Germinal center (tissue), 1 donor: ENCODE data around the gene EPM2AIP1.
"Not testable (repeated sequence)": the region's sequence is repeated elsewhere in the genome, so short reads cannot be mapped to it uniquely, and the experiment has no call there.

Experiments used
- DNase-seq: peaks from one replicate; pipeline ENCODE4 v3.0.0; 2012; ENCODE audit warnings: mixed read lengths, low spot score

Gene EPM2AIP1

DNA sequence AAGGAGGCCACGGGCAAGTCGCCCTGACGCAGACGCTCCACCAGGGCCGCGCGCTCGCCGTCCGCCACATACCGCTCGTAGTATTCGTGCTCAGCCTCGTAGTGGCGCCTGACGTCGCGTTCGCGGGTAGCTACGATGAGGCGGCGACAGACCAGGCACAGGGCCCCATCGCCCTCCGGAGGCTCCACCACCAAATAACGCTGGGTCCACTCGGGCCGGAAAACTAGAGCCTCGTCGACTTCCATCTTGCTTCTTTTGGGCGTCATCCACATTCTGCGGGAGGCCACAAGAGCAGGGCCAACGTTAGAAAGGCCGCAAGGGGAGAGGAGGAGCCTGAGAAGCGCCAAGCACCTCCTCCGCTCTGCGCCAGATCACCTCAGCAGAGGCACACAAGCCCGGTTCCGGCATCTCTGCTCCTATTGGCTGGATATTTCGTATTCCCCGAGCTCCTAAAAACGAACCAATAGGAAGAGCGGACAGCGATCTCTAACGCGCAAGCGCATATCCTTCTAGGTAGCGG, at the start of gene EPM2AIP1:
TSS of gene EPM2AIP1 (minus strand) at position 326 of the 520 bp plus-strand sequence. CDS start at position 272, 54 bp downstream.
- peak; percentile 53 for DNase-seq

DNA sequence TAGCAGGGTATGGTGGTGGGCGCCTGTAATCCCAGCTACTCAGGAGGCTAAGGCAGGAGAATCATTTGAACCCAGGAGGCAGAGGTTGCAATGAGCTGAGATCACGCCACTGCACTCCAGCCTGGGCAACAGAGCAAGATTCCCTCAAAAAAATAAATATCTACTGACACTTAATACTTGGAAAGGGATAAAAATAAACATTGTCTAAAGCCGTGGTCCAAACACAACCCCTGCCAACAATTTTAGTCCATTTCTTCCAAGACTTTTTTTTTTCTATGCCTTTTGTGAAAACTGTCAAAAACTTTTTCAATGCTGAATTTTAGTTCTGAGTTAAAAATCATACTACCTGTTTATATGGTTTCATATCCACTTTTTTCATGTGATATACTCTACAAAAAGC, 49.8 kb upstream of the EPM2AIP1 start:
- not testable (repeated sequence) for DNase-seq

DNA sequence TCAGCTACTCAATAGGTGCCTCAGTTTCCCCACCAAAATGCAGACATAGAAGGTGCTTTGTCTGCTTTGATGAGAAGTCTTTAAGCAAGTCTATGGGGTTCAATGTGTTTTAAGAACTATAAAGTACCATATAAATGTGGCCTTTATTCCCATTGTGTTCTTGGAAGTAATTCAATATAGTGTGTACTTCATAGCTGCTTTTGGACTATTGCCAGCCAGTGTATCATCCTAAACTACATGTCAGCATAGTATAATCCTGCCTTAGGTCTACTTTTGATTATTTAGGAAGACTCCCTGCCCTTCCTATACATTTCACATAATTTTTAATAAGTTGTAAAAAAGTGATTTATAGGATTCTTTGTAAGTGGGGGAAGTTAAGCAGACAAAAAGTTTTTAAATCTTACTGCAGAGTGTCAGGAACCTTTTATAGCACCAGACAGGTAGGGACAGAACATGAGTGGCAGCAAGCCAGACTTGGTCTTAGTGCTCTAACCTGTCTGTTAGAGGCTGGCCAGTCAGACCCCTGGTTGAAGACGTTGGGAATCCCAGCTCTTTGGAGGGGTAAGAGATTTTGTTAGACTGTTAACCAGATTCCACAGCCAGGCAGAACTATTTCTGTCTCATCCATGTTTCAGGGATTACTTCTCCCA, 48.7 kb upstream of the EPM2AIP1 start:
- no peak for DNase-seq

DNA sequence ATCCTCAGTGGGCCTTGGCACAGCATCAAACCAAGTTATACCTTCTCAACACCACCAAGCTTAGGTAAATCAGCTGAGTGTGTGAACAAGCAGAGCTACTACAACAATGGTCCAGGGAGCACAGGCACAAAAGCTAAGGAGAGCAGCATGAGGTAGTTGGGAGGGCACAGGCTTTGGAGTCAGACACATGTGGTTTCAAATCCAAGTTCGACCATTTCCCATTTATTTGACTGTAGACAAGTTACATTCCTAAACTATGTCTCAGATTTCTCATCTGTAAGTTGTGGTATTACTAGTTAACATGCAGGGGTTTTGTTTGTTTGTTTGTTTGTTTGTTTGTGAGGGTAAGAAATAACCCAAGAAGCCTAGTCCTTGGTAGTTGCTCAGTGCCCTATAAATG, 47.3 kb upstream of the EPM2AIP1 start:
- DNase-seq, result no peak

DNA sequence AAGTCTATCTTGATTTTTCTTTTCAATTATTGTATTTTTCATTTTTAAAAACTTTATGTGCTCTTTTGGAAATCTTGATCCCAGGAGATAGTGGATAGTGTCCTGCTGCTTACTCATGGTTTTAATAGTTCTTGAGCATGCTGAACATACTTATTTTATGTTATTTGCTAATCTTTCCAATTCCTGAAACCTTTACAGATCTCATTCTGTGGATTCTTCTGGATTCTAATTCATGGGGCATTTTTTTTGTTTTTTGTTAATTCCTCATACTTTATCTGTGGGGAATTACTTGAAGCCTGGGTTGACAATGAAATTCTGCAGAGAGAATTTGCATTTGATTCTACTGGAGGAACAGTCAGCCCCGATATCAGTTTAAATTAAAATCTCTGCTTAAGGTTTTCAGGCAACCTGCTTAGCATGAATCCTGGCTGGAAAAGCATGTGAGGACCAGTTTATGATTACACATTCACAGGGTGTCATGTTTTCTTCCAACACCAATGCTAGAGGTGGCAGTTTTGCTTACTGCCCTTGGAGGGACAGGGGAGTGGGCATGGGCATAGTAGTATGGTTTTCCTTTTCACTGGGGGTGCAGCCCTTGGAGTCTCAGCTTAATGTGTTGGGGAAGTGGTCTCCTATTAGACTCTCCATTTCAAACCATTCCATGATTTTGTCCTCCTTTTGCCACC, 46.4 kb upstream of the EPM2AIP1 start:
- DNase-seq, result no peak

DNA sequence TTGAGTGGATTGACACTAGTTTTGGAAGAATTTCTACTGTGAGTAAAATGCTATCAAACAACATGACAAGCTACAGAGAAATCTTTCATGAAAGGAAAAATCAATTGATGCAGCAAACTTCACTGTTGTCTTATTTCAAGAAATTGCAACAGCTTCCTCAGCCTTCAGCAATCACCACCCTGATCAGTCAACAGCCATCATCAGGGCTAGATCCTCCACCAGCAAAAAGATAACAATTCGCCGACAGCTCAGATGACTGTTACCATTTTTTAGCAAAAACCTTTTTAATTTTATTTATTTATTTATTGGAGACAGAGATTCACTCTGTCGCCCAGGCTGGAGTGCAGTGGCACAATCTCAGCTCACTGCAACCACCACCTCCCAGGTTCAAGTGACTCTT, 44.4 kb upstream of the EPM2AIP1 start:
- DNase-seq, result no peak

DNA sequence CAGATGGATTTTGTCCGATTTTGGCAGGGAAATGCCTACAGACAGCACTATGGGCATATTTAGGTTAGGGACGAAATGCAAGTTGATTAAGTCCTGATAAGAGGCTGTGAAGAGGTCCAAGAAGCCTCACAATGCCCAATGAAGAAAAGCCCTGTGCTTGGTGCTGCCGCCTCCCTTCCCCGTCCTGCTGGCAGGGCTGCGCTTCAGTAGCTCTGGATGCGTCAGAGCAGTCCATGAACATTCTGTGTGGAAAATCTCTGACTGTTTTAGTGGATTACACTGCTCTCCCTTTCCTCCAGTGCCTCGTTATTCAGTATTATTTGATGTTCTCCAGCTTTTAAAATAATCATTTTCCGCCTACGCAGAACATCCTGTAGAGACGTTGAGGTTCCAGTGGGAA, 40.0 kb upstream of the EPM2AIP1 start:
- DNase-seq, result no peak

DNA sequence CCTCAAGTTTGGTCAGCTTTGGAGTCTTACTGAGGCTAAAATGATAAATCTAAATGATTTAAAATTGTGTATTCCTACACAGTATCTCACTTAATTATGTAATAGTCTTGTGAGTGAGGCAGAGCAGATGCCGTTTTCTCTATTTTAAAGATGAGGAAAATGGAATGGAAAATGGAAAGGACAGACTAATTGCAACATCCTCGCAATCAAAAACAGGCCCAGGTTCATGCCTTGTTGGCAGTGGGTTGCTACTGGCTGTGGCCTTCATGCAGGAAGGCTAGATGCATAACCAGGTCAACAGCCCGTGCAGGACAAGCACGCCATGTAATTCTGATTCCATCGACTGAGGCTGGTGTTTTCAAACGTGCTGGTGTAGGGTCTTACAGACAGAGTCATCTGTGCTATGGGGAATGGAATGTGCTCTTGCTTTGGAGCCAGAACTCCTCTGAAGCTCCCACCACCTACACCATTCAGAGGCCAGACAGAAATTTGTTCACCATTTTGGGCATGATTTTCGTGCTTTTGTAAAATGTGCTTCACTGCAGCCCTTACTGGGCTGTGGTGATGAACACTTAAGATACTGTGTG, 38.3 kb upstream of the EPM2AIP1 start:
- DNase-seq, result no peak

DNA sequence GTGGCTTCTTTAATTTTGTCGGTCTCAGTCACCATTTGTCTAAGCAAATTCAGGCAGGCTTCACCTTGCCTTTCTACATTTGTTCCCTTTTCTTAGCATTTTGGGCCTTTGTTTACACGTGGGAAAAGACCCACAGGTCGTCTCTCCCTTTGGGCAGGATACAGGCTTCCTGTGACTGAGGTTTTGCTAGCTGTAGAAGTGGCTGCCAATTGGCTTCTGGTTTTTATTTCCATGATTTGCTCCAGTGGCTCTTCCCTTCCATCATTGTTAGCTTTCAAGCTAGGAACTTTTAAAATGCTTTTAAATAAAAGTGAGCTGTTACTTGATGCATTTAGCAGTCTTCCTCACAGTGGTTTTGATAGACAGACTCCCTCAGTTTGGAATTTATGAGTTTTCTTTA, 37.7 kb upstream of the EPM2AIP1 start:
- DNase-seq, result no peak

DNA sequence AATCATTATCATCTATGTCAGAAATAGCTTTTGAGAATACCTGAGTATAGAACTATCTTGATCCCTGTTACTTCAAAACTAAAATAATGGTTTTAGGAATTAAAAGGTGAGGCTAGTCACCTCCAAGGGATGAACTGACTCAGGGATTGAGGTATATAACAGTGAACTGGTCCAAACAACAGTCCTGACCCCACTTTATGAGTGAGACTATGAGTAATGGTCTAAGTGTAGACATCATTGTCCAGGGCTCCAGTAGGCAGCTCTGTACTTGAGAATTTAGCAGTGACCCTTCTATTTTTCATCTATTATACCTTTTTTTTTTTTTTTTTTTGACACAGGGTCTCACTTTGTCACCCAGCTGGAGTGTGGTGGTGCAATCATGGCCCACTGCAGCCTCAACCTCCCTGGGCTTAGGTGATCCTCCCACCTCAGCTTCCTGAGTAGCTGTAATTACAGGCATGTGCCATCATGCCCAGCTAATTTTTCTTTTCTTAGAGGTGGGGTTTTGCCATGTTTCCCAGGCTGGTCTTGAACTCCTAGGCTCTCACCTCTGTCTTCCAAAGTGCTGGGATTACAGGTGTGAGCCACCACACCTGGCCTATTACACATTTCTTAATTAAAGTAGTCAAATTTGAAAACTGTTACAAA, 36.7 kb upstream of the EPM2AIP1 start:
- no peak for DNase-seq

DNA sequence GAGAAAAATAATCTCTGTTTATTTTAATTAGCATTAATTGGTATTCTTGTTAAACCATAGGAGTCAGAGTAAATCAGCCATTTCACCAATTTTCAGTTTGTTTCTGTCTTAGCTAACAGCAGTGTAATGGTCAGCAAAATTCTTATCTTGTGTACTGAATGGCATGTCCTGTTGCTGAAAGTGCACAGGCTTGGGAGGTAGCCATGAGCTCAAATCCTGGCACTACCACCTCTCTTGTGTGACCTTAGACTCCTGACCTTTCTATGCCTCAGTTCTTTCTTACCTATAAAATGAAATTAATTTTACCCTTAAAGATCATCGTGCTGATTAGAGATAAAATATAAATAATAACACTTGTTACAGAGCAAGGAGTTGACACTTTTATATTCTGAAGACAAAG, 36.2 kb upstream of the EPM2AIP1 start:
- DNase-seq, result no peak

DNA sequence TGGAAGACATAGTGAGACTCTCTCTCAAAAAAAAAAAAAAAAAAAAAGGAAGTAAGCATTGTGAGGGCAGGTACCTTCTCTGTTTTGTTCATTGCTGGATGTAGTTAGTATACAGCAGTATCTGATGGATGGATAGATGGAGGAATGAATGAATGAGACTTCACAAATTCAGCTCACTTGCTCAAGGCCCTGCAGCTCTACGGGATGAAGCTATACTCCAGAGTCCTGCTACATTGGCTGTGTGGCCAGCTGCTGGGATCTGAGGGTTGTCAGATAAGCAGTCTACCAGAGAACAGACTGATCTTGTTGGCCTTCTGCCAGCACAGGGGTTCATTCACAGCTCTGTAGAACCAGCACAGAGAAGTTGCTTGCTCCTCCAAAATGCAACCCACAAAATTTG, 35.4 kb upstream of the EPM2AIP1 start:
- DNase-seq, result no peak

DNA sequence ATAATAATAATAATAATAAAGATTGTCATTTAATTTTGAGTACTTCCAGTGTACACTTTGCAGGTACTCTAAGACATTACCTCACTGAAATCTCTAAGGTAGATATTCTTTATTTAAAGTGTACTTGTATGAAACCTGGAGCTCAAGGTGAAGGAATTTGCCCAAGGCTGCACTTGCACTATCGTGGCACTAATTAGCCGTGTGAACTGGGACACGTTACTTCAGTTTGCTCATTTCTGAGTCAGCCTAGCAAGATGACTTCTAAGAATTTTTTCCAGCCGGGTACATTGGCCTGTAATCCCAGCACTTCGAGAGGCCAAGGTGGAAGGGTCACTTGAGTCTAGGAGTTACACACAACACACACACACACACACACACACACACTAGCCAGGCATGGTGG, 33.9 kb upstream of the EPM2AIP1 start:
- no peak for DNase-seq

DNA sequence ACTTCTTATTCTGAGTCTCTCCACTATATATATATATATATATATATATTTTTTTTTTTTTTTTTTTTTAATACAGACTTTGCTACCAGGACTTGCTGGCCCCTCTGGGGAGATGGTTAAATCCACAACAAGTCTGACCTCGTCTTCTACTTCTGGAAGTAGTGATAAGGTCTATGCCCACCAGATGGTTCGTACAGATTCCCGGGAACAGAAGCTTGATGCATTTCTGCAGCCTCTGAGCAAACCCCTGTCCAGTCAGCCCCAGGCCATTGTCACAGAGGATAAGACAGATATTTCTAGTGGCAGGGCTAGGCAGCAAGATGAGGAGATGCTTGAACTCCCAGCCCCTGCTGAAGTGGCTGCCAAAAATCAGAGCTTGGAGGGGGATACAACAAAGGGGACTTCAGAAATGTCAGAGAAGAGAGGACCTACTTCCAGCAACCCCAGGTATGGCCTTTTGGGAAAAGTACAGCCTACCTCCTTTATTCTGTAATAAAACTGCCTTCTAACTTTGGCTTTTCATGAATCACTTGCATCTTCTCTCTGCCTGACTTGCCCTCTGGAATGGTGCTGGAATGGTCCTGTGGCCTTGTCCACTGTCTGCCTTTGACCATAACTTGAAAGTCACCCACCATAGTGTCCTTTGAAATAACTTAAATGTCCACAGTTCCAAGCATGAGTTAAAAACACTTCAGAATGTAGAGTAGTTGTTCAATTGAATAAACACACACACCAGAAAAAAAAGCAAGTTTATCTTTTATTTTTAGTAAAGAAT, 32.8 kb upstream of the EPM2AIP1 start:
- no peak for DNase-seq

DNA sequence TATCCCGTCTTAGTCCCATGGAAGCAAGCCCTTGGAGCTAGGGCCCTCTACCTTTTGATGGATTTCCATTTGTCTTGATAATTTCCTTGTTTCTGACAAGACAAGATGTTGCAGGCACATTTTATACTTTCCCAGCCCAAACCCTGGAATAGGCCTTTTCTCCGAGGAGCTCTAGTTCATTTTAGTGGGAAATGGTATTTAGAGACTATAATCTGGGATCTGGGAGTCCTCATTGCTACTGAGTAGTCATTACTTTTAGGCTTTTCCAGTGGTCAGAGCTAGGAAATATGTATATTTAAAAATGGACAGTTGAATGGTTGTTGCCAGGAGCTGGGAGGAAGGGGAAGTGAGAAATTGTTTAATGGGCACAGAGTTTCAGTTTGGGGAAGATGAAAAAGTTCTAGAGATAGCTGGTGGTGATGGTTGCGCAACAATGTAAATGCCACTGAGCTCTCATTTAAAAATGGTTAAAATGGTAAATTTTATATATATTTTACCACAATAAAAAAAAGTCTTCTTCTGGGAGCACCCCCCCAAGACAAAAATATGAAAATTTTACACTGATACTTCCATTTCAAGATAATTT, 32.0 kb upstream of the EPM2AIP1 start:
- DNase-seq, result no peak

DNA sequence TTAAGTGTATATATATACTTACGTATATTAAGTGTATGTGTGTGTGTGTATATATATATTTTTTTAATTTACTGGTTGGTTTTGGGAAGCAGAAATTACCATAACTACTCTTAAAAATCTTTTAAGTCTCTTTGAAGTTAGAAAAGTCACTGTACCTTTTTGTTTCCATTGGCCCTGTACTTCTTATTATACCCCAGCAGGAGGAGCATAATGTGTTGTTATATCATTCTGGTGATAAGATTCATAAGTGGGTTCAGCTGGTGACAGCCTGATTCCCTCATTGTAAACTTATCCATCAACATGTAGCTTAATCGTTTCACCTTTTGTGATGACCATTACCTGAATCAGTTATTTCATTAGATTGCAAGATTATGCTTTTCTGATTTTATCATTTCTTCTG, 31.2 kb upstream of the EPM2AIP1 start:
- peak; percentile 22 for DNase-seq

DNA sequence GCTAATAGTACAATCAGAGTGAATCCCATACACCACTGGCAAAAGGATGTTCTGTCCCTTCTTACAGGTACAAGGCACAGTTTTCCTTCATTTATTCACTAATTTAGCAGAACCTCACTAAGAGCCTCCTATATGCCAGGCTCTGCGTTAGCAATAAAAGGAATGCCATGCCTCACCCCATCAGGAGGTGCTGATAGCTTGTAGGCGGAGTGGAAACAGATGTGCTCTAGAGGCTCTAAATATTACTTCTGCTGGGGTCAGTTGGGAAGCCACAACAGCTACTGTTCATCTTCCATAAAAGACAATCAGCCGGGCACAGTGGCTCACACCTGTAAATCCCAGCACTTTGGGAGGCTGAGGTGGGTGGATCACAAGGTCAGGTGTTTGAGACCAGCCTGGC, 24.8 kb upstream of the EPM2AIP1 start:
- no peak for DNase-seq

DNA sequence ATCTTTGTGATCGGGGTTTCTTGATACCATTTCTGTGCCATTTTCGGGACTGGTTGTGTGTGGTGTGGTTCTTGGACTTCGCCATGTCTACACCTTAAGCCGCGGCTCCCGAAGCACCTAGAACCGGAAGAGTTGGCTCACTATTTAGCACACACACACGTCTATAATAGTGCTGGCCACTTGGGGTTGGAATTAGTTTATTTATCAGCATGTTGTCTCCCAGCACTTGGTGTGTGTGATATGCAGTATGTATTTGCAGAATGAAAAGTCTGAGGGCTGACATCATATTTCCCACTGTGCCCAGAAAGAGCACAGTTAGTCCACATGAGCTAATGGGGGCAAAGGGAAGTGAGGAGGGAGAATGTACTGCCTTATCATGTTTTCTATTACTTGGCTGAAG, 24.0 kb upstream of the EPM2AIP1 start:
- DNase-seq, result no peak

DNA sequence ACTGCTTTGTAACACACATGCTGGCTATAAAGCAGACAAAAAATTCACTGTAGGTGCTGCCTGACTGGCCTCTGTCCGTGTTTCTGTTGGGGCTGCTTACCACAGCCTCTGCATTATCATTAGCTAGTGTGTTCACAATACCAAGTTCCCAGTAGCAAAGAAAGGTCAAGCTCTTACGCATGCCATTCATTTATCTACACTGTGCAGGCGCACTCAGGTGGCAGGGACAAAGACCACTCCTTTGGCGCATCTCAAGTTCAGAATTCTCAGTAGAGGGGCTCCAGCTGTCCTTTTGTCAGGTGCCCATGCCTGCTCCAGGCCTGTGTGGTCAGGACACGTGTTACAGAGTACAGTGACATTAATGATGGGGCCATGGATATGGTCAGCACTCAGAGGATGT, 22.7 kb upstream of the EPM2AIP1 start:
- no peak for DNase-seq

DNA sequence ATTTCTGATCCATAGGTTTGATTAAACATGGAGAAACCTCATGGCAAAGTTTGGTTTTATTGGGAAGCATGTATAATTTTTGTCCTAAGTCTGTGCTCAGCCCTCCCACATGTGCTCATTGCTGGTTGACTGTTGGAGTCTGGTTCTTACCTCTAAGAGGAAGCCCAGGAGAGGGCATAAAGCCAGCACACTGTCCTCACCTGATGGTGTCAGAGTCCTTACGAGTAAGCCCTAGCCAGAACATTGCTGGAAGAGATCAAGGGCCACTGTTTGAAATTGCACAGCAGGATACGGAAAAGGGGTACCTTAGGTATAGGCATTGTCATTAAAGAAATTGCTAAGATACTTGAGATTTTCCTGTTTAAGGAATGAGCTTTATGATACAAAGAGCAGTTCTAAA, 21.7 kb upstream of the EPM2AIP1 start:
- DNase-seq, result no peak
